GM18873 (cell line): ENCODE results near the gene TSN.
A peak's percentile ranks its signal among the peaks of the same experiment; 100 is the strongest.
"Not testable (repeated sequence)": the region's sequence is repeated elsewhere in the genome, so short reads cannot be mapped to it uniquely, and the experiment has no call there.

Experiments
- ATAC-seq: cut with Tn5 transposase; IDR thresholded peaks from one replicate; pipeline ENCODE4 v1.9.1; 2021; ENCODE audit warnings: mild to moderate bottlenecking, moderate library complexity, moderate number of reproducible peaks; ENCODE audit not compliant: unreplicated experiment, low FRiP score

Gene TSN

DNA sequence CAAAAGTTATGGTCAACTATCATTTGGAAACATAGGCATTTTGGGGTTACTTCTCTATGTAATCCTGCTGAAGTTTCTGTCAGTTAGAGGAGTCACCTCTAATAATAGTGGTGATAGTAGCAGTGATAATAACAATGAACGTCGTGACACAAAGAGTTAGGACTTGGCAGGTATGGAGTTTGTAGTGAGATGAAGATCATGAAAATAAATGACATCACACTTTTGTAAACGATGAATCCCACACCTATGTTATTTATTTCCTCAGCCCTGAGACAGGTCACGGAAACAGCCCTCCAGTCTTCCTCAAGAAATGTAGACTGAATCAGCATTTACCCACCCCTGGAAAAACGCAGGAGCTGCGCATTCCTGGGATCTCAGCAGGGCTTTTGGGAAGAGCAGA is 38.8 kb downstream of the TSN start:
- no peak for ATAC-seq

GRCh38 chr2:121796239-121796638 is 40.8 kb downstream of the TSN start:
- ATAC-seq = peak; percentile 90

GRCh38 chr2:121798617-121799016 is 43.2 kb downstream of the TSN start:
- no peak for ATAC-seq

- no peak for ATAC-seq
These were observed 46.5 kb downstream of the TSN start for GRCh38 chr2:121801916-121802315.

GRCh38 chr2:121803503-121803902 is 48.1 kb downstream of the TSN start:
- ATAC-seq = no peak

DNA sequence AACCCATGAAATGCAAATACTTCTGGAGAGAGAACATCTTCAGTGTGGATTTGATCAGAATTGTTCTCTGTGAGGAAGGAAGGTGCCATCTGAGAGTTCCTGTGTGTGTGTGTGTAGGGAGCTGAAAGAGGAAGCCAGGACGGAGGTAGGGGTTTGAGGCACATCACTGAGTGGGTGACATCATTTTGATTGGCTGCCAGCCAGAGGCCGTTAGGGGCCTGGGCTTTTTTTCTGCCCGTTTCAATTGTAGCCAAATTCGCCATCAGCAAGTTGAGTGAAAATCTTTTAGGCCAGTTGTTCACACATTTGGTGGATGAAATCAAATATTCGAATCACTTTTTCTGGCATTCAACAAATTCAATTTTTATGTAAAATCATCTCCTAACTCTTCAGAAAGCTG is 48.9 kb downstream of the TSN start:
- no peak for ATAC-seq

DNA sequence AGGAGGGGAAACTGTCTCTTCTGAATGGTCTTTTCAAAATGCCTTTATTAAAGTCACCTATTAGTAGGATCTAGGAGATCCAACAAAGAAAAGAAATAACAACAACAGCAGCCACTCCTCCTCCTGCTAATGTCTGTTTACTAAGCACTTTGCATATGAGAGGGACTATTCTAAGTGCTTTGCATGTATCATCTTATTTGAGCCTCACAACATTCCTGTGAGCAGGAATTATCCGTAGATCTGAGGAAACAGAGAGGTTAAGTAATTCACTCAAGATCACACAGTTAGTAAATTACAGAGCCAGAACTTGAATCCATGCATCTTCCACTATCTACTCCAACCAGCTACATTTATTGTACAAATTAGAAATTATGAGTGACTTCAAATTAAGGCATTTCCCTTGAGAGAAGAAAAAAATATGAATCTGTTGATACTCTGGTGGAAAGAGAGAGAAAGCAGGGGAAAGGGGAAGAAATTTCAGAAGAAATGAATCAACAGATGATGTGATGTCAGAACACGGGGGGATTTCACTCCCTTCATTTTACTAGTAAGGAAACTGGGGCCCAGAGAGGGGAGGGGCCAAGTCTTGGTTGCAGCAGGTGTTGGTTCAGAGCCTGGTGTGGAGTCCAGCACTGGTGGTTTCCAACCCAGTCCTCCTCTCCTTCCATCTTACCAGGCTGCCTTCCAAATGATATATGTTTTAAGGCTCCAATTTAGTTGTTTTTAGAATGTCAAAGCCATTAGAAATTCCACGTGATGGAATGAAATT is 49.7 kb downstream of the TSN start:
- ATAC-seq = no peak

DNA sequence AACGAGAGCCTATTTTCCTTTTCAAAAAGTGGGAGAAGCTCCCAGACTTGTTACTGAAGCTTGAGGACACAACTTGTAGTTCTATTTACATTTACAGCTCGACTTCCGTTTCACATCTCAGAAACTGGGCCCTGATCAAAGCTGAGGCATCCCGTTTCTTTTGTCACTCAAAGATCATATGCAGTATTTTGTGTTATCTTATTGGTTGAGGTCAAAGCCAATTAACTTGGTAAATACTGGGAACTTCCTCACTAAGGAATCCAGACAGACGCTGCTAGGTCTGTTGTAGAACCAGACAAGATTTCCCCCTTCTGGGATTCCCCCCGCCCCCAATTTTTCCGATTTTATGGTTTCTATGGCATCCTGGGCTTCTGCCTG is 50.3 kb downstream of the TSN start:
- no peak for ATAC-seq

DNA sequence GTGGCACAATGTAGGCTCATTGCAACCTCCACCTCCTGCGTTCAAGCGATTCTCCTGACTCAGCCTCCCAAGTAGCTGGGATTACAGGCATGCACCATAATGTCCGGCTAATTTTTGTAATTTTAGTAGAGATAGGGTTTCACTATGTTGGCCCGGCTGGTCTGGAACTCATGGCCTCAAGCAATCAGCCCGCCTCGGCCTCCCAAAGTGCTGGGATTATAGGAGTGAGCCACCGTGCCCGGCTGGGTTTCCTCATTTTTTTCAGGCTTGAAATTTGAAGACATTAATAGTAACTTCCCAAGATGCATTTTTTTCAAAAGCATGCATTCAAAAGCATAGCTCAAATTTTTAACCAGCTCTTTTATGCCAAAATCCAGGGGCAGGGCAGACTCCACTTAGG is 52.3 kb downstream of the TSN start:
- ATAC-seq = not testable (repeated sequence)

DNA sequence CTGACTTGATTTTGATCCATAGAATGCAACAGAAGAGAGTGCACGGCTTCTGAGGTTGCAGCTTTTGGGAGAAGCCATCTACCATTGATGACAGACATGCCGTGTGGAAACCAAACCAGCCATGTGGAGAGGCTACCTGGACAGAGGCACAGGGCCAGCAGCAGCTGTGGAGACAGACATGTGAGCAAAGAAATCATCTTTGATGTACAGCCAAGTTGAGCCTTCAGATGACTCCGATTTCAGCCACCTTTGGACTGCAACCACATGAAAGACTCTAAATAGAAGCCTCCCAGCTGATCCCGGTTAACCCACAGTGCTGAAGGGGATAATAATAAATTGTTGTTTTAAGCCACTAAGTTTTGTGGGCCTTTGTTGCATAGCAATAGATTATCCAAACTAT is 54.2 kb downstream of the TSN start:
- no peak for ATAC-seq

DNA sequence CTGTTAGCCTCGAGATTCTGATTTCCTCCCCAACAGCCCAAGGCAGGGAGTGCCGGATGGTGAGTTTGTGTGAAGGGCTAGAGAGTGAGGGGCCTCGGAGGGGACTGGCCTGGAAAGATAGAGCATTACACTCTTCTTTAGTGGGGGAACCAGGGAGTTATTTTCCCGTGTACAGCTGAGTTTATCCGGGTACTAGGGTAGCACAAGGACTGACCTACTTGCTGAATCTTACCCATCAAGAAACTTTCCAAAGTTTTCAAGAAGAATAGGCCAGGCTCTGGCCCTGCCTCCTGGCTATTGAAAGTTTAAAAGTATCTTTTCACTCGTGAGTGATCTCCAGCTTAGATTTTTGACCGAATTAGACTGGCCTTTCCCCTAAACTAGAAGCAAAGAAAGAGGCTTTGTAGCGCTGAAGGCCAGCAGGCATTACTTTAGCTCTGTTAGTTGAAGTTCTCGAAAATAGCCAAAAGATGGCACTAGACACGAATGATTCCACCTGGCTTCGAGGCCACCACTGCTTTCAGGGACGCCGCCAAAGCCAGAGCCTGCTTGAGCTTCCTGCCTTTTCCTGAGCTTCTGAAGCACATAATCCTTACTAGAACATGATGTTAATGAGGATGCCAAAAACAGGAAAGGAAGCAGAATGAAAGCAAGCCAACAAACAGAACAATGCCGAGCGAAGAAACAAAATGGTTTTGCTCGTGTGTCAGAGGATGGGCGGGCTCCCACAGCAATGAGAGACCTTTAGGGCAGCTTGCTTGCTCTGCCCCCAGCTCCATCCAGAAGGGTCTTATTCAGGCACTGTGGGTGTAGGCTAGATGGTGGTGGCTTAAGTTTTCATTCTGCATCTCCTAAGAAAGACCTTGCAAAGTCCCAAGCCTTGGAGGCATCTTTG is 55.8 kb downstream of the TSN start:
- no peak for ATAC-seq

DNA sequence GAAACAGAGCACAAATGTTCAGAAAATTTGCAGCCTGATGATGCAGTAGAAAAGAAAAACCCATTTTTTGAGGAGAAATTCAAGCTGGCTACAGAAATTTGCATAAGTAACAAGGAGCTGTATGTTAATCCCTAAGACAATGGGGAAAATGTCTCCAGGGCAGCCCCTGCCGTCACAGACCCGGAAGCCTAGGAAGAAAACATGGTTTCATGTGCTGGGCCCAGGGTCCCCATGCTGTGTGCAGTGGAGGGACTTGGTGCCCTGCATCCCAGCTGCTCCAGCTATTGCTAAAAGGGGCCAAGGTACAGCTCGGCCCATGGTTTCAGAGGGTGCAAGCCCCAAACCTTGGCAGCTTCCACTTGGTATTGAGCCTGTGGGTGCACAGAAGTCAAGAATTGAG is 57.6 kb downstream of the TSN start:
- not testable (repeated sequence) for ATAC-seq

DNA sequence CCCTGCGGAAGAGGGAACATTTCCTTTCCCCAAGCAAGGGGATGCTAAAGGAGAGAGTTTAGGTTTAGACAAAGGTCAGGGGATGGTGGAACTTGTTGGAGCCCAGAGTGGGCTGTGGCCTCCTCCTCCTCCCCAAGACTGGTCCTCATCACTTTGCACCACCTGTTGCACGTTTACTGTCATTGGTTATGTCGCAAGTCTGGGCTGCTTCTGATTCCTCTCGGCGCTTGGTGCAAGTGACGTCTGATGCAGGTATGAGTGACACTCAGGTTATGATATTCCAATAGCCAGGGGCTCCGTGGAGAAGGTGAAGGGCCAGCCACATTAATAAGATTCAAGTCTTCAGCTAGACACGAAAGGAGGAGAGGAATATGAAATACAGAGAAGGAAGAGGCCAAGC is 59.8 kb downstream of the TSN start:
- ATAC-seq = no peak

DNA sequence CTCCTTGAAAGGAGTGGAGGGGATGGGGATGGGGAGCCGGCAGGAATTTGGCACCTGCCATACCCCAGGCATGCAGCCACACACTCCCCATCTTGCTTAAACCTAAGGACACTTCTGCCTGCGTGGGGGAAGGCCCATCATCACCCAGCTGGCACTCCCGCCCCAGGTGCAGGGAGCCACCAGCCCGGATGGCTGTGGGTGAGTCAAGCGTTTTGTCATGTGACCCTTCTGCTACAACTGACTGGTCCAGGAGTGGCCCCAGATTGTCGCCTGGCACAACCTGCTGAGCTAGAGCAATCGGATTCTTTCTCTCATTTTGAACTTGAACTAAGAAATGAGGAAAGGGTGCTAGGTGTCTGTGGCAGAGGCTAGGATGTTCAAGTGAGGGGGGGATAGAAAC is 61.3 kb downstream of the TSN start:
- ATAC-seq = no peak

GRCh38 chr2:121817304-121817703 is 61.9 kb downstream of the TSN start:
- not testable (repeated sequence) for ATAC-seq
